ENCODE results near the gene KCNB1.
A peak's percentile ranks its signal among the peaks of the same experiment; 100 is the strongest.

The KCNB1 gene

DNA sequence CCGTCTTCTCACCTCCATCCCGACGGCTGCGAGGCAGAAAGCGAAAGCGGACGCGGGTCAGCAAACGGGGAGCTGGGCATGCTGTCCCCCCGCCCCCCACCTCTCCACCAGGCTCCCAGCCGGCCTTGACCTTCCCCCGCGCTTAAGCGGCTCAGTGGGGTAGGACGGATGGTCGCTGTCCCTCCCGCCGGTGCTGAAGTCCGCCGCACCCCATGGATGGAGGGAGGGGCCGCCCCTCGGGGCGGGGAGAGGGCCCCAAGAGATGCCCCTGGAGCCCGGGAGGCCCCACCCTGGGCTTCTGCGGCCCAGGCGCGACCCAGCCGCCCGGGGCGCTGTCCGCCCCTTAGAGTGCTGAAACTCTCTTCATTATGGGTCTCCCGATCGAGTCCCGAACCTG is at the start of gene KCNB1:
KCNB1 (minus strand) TSS at position 48 of the 397 bp plus-strand sequence. CDS start 188 bp downstream, outside the sequence.
- no peak for DNase-seq

DNA sequence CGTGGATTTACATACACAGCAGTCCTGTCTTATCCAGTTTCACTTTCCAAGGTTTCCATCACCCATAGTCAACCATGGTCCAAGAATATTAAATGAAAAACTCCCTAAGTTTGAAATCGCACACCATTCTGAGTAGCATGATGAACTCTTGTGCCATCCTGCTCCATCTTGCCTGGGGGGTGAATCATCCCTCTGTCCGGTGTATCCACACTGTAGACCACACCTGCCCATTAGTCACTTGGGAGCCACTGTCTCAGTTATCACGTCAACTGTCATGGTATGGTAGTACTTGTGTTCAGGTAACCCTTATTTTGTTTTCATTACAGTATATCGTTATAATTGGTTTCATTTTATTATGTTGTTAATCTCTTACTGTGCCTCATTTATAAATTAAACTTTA is 47.0 kb upstream of the KCNB1 start:
- no peak for DNase-seq

DNA sequence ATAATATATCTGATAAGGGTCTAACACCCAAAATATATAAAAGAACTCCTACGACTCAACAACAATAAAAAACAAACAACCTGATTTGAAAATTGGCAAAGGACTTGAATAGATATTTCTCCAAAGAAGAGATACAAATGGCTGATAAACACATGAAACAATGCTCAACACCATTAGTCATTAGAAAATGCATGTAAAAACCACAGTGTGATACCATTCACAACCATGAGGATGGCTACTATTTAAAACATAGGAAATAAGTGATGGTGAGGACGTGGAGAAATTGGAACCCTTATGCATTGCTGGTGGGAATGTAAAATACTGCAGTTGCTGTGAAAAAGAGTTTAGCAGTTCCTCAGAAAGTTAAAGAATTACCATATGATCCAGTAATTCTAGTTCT is 44.1 kb upstream of the KCNB1 start:
- no peak for DNase-seq

DNA sequence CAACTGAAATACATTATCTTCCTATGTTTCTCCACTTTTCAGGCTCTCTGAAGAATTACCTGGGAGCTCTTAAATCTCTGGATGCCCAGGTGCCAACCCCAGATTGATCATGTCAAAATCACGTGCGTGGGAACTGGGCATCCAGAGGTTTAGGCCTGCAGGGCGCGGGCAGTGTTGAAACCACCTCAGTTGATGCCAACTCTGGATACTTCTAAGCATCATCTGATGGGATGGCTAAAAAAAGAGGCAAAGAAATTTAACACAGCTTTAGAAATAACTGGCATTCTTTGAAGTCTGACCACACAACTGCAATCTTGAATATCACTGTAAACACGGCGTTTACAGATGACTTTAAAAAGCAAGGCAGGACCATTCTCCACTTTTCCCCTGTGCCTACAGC is 43.6 kb upstream of the KCNB1 start:
- no peak for DNase-seq

DNA sequence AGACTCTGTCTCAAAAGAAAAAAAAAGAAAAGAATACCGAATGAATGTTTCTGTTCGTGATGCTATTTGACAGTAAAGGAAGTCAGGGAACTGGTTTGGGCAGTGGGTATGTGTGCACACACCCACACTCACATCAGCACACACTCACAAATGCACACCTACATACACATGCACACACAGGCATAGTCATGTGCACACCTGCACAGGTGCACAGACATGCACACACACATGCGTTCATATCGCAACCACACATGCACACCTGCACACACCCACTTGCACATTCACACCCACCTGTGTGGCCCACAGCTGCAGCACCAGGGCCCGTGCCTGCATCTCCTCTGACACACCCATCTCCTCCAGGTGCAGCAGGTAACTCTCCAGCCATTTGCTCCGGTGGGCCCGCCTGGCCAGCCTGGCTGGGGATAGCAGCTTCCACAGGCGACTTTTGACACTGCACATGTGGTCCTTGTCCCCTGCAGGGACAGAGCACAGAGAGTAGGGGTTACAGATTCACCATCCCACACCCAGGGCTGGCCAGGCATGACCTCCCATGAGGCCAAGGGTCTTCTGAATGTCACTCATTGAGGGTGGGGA is 41.4 kb upstream of the KCNB1 start:
- DNase-seq: no peak

DNA sequence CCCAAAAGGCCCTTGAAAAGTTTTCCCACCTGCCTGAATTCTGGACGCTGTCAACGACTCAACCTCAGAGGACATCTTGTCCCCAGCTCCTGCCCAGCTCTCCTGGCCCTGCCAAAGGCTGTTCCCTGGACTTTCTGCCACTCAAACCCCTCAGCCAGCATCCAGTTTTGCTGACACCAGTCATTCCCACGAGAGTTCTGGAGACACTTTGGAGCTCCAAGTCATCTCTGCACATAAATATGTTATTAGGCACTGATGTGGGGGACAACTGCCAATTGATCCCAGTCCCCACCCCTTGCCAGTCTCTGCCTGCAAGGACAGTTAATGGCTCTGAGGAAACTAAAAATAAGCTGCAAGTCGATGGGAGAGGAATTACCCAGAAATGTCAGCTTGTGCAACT is 38.9 kb upstream of the KCNB1 start:
- no peak for DNase-seq

DNA sequence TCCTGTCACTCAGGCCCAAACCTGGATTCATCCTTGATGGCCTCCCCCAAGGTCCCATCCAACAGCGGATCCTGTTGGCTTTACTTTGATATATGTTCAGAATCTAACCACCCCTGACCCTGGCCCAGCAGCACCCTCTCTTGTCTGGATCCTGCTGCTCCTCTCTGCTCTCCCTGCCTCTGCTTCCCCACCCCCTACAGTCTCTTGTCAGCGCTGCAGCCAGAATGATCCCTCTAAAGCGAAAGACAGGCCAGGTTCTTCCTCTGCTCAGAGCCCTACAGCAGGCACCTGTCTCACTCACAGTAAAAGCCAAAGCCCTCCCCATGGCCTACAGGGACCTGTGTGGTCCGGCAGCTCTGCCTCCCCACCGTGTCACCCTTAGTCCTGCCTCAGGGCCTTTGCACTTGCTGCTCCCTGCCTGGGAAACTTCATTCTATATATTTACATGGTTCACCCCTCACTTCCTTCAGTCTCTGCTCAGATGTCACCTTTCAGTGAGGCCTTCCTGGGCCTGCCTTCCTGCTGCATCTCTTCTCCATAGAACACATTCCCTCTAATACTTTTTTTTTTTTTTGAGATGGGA is 37.4 kb upstream of the KCNB1 start:
- DNase-seq: no peak

DNA sequence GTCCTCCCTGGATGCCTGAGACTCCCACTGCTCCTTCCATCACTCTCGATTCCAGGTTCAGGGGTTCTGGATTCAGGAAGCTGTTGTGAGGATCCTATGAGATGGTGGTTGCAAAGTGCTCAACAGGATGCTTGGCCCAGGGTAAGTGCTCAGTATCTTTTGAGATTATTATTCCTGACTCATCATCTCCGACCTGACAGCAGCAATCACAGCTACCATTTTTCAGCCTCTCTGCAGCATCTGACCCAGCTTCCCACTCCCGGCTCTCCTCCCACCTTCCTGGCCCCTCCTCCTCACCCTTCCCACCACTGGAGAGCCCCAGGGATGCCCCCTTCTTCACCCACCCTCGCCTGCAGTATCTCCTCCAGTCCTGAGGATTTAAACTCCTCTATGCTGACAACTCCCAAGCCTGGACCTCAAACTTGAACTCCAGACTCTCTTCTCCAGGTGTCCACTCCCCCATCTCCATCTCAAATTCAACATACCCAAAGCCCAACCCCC is 36.8 kb upstream of the KCNB1 start:
- DNase-seq: no peak

DNA sequence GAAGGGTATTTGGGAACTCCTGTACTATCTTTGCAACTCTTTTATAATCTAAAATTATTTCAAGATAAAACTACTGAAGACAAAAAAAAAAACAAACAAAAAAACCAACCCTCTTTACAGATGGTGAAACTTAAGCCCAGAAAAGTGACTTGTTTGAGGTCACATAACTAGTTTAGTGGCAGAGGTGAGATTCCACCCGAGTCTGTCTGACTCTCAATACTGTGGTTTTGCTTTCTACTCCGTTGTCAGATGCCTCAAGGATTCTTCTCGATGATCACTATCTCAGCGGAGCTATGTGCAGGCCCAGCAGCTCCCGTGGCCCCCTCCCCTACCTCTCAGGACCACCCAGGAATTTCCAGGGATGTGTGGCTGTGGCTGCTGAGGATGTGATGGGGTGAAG is 36.1 kb upstream of the KCNB1 start:
- no peak for DNase-seq

DNA sequence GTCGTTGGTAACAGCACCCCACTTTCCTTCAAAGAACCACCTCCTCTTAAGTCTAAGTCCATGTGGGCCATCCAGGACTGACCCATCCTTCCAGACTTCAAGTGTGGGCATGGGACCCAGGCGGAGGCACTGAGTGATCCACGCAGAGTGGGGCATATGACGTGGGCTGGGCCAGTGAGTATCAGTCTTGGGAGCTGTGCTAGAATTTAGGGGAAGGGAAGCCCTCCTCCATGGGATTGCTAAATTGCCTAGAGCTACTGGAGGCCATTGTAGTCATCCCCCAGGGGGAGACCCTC is 35.3 kb upstream of the KCNB1 start:
- no peak for DNase-seq

DNA sequence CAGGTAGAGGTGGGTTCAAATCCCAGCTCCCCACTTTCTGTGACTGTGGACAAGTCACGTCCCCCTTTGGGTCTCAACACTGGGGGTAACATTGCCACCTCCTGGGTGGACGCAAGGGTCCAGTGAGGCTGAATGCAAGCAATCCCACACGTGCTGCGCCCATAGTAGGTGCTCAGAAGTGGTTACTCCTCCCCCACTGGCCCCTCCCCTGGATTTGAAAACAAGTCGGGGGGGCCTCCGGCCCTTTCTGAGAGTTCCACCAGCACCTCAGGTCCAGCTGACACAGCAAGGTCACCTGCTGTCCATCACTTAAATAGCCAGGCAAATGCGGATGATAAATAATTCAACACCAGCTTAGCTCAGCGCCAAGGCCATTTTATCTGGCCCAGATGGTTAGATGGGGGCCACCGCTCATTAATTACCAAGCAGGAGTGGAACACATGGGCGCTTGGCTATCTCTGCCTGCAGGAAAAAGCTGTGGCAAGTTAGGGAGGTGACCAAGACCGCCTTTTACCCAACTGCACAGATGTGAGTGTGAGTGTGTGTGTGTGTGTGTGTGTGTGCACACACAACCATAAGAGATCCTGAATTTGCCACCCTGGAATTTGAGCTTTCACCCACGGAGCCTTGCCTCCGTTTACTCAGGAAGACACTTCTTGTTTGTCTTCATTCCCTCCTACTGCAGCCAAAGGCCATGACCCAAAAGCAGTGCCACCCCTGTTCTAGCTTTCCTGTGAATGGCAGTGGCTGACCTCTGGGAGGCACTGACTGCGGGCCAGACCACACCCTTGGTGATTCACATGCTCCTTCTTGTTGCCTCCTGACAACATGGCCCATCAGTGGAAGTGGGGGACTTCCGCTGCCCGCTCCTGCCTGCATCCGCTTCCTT is 34.7 kb upstream of the KCNB1 start:
- DNase-seq: no peak

DNA sequence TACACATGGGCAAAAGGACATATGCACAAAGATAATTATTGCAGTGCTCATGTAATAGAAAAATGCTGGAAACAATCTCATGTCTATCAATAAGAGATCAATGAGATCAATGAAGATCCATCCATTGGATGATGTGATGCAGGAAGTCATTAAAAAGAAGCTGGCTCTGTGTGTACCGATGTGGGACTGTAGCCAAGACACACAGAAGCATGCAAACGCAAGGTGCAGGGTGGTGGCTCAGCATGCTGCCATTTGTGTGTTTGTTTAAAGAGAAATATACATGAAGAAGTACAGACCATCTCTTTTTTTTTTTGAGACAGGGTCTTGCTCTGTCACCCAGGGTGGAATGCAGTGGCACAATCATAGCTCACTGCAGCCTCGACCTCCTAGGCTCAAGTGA is 33.1 kb upstream of the KCNB1 start:
- DNase-seq: peak; percentile 68

DNA sequence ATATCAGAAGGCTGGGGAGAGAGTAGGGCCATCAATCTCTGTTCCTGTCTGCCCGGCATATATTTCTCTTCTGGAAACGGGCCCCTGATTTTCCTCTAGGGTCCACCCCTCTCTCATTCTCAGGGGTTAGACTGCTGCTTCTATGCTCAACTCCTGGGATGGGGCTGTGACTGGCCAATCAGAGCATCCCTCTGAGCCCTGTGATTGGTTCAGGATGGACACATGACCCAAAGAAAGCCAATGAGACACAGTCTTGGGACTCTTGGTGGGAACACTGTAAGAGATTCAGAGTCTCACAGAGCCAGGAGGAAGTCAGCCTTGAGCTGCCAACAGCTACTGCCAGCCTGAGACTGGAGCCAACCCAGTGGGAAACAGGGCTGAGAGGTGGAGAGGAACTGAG is 31.0 kb upstream of the KCNB1 start:
- DNase-seq: no peak

DNA sequence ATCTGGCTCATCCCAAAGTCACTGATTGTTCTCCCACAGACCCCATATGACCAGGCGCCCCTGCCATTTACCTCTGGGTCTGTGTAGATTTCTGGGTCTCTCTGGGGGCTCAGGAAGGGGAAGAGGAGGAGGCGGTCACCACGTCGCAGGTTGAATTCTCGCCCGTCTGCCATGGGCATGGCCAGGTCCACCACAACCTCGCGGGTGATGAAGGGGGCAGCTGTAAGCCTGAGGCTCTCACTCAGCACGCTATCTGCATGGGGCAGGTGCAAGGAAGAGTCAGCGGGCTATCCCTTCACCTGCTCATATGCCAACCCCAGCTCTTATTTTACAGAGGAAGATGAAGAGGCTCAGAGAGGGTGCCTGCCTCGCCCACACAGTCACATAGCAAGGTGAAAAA is 30.5 kb upstream of the KCNB1 start:
- no peak for DNase-seq

DNA sequence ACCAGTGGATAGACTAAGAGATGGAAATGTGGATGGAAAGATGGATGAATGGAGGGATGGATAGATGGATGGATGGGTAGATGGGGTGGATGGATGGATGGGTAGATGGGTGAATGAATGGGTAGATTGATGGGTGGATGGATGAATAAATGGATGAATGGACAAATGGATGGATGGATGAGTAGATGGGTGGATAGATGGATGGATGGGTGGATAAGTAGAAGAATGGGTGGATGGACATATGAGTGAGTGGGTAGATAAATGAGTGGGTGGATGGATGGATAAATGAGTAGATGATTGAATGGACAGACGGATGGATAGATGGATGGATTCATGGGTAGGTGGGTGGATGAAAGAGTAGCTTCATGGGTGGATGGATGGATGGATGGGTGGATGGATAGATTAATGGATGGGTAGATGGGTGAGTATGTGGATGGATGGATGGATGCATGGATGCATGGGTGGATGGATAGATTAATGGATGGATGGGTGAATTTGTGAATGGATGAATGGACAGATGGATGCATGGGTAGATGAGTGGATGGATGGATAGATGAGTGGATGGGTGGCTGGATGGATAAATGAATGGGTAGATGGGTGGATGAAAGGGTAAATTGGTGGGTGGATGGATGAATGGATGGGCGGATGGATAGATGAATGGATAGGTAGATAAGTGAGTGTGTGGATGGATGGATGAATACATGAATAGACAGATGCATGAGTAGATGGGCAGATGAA is 29.5 kb upstream of the KCNB1 start:
- no peak for DNase-seq

DNA sequence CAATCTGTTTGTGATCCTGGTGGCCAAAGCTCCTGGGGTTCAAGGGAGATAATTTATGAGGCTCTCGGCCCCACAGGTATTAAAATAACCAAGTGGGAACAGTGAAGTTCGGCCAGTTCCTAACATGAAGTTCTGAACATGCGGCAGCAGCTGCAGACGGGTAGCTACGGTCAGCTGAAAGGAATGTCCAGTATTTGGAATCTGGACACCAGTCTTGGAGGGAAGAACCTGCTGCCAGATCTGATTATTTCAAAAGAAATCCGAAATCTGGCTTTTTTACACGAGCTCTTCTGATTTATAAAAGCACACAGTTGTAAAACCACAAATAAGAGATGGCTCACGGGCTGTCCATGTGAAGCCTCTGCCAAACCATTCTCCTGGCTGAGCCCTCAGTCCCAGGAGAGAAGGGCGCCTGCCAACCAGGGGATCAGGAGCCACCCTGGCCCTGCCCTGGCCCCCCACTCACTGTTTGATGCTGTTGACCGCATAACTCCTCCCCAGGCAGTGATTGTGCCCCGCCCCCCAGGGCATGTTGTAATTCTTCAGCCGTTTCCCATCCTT is 28.2 kb upstream of the KCNB1 start:
- no peak for DNase-seq

DNA sequence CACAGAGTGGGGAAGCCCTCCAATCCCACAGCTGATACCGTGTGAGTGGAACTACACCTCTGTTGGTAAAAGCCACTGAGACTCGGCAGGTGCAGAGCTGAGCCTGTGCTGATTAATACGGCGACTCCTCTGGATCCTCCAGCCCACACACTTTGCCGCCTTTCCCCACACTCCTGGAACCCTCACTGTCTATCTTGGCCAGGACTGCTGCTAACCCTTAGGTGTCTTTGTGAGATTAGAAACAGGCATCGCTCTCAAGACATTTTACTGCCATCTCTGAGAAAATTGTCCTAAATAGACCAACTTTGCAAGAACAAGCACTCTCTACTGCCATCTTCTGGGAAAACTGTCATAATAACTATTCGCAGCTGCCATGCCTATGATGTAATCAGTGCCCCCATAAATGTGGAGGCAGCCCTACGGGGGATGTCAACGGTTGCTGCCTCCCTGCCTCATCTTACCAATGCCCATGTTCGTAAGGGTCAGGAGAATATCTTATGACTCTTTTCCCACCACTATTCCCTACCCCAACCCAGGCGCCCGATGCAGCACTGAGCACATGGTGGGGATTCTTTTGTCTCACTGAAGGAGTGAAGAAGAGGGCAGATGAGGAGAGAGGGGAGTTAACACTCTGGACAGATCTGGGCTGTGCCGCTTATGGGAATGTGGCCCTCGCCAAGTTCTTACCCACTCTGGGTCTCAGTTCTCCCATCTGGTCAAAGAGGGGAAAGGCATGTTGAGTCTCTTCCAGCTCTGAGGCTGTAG is 26.1 kb upstream of the KCNB1 start:
- DNase-seq: peak; percentile 48

DNA sequence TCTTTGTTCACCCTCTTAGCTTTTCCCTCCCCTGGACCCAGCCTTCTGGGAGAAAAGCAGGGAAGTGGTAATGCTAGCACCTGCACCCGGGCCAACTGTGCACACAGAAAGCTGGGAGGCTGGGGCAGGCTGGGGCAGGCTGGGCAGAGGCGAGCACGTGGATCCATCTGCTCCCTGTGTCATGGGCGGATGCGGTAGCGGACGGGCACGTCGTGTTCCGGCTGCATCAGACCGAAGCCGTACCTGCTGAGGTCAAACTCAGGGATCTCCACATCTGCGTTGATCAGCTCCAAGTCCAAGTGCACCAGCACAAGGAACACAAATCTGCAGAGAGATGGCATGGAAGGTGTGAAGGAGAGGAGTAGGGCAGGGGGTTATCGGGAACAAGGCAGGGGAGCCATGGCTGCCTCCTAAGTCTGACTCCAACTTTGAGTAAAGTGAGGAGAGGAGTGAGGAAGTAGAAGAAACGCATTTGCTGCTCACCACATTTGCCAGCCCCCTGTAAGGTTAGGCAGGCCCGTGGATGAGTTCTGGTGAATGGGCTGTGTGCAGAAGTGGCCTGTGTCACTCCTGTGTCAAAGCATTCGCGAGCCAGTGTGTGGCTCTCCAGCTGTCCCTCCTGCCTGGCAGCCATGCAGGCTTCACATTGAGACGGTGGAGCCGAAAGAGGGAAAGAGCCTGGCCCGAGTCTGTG is 25.4 kb upstream of the KCNB1 start:
- DNase-seq: peak; percentile 35

DNA sequence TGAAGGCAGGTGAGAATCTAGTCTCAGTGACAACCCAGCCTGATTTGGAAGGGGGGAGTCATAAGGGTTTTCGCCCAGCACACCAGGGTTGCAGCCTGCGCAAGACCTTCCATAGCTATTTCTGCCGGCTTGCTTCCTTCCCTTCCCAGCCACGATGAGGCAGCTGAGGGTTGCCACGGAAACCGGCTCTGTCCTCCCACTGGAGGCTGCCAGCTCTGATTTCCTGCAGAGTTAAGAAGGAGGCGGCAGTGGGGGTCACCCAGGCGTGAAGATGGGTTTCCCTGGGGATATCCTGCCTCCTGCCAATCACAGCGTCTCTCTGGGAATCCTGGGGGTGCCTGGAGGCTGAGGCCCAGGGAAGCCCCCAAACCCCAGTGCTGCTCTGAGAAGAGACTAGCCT is 23.1 kb upstream of the KCNB1 start:
- DNase-seq: peak; percentile 79

DNA sequence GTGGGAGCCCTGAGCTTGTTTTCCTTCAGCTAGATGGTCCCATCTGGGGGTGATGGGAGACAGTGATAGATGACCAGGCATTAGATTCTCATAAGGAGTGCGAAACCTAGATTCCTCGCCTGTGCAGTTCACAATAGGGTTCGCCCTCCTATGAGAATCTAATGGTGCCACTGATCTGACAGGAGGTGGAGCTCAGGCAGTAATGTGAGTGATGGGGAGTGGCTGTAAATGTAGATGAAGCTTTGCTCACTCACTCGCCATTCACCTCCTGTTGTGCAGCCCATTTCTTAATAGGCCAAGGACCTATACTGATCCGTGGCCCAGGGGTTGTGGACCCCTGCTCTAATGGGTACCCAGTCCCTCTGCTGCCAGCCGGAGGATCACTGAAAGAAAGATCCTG is 20.7 kb upstream of the KCNB1 start:
- DNase-seq: no peak

DNA sequence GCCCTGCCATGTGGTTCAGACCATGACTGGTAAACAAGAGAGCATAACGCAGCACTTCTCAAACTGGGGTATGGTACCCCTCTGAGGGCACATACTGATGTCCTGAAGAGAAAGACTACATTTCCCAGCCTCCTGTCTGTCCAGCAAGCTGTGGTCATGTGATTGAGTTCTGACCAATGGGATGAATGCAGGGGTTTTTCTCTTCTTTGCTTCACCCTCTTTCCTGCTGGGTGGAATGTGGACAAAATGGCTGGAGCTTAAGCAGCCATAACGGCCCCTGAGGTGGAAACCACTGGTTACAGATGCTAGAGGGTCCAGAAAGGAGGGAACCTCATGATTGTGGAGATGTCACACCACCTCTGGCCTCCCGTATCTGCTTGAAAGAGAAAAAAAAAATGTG is 19.4 kb upstream of the KCNB1 start:
- no peak for DNase-seq

DNA sequence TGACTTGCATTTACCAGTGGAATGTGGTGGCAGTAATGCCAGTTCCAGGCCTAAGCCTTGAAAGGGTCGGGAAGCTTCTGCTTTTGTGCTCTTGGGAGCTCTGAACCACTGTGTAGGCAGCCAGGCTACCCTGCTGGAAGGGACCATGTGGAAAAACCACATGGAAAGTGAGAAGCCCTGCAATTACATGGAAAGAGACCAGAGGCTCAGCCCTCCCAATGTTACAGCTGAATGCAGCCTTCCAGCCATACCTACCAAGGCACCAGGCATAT is 14.9 kb upstream of the KCNB1 start:
- no peak for DNase-seq

All from NCI-H345 (cell line).